Thoracic aorta (tissue), 2 donors: Measurements from ENCODE around the gene KCNA5. TPM values are rescaled to one million over a fixed set of nuclear protein-coding genes. Genes with fewer than 3 reads are reported as not detected.

Source experiments
- ATAC-seq: fragments of 150-250 bp; one replicate; pipeline ENCODE4 v1.8.0; 2017; ENCODE audit warnings: low read depth; ENCODE audit not compliant: insufficient number of reproducible peaks, low FRiP score
- DNase-seq: peaks from one replicate; pipeline ENCODE4 v3.0.0-alpha.2; 2020; ENCODE audit warnings: low spot score
- H3K27ac ChIP-seq, 2 donors: fragments of 200-600 bp; sonication (generic); 1 replicate in 1 of 2; 2 replicates in 1 of 2; pipeline ENCODE4 v1.5.1; 2016; ENCODE audit warnings: mild to moderate bottlenecking in 2 of 2, moderate library complexity in 2 of 2
- H3K27me3 ChIP-seq: fragments of 200-600 bp; sonication (generic); replicated peaks from 2 replicates; pipeline ENCODE4 v1.6.0; 2016; ENCODE audit warnings: mild to moderate bottlenecking; ENCODE audit not compliant: insufficient read depth
- H3K36me3 ChIP-seq: fragments of 200-600 bp; sonication (generic); one replicate; pipeline ENCODE4 v1.5.1; 2016
- H3K4me1 ChIP-seq, 2 donors: fragments of 200-600 bp; sonication (generic); 1 replicate in 1 of 2; 2 replicates in 1 of 2; pipeline versions ENCODE4 v1.5.1 to v1.6.0; 2016; ENCODE audit warnings: low read depth in 2 of 2, mild to moderate bottlenecking in 1 of 2; ENCODE audit not compliant: control insufficient read depth in 1 of 2
- H3K4me3 ChIP-seq: fragments of 200-600 bp; sonication (generic); 2 replicates; pipeline ENCODE4 v1.5.1; 2016; ENCODE audit warnings: mild to moderate bottlenecking
- H3K9me3 ChIP-seq: fragments of 200-600 bp; sonication (generic); 2 replicates; pipeline ENCODE4 v1.5.1; 2016
- total RNA-seq, 2 donors: library from RNA; depleted of rRNA; stranded (reverse); fragments of >200 nt; gene quantifications; one replicate each; pipeline versions ENCODE4 v1.1.0 to v1.2.3, GENCODE V29; 2016
- TF ChIP-seq, protein P1 (sequence below): fragments of 200-600 bp; sonication (generic); IDR thresholded peaks from one replicate; pipeline ENCODE4 v1.5.1; 2019; ENCODE audit warnings: antibody characterized with exemption

KCNA5 gene
- total RNA-seq, 2 donors from 2014 or later, result 58.8 to 91.7 TPM

DNA sequence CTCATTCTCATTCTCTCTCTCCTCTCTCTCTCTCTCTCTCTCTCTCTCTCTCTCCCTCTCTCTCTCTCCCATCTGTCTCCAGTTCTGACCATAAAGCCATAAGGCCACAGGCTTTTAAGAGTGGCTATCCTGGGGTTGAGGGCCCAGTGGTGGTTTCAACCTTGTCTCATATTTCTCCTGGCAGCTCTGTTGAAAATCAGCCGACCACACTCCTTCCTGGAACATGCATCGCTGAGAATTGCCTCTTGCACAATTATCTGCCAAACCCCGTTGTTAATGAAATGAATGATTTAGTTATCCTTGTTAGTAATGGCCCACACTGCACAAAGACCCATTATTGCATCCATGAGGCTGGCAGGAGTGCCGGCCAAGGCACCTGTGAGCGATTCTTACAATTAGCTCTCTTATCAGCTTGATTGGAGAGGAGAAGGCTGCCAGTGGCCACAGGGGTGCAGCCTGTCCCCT is 30.4 kb upstream of the KCNA5 start:
- peaks cover 0 to 5% of the 10 kb centered on the region in 2 donors for H3K4me1 ChIP-seq
- H3K36me3 ChIP-seq, result no peaks in the 10 kb centered on the region
- DNase-seq (no peak), ATAC-seq (no peak)
- H3K4me3 ChIP-seq, result no peak overlapping the region
- no peak overlapping the region for H3K27ac ChIP-seq
- no peaks in the 10 kb centered on the region for H3K9me3 ChIP-seq
- TF ChIP-seq, protein P1, sequence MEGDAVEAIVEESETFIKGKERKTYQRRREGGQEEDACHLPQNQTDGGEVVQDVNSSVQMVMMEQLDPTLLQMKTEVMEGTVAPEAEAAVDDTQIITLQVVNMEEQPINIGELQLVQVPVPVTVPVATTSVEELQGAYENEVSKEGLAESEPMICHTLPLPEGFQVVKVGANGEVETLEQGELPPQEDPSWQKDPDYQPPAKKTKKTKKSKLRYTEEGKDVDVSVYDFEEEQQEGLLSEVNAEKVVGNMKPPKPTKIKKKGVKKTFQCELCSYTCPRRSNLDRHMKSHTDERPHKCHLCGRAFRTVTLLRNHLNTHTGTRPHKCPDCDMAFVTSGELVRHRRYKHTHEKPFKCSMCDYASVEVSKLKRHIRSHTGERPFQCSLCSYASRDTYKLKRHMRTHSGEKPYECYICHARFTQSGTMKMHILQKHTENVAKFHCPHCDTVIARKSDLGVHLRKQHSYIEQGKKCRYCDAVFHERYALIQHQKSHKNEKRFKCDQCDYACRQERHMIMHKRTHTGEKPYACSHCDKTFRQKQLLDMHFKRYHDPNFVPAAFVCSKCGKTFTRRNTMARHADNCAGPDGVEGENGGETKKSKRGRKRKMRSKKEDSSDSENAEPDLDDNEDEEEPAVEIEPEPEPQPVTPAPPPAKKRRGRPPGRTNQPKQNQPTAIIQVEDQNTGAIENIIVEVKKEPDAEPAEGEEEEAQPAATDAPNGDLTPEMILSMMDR, result no peak
- no peaks in the 10 kb centered on the region for H3K27me3 ChIP-seq

DNA sequence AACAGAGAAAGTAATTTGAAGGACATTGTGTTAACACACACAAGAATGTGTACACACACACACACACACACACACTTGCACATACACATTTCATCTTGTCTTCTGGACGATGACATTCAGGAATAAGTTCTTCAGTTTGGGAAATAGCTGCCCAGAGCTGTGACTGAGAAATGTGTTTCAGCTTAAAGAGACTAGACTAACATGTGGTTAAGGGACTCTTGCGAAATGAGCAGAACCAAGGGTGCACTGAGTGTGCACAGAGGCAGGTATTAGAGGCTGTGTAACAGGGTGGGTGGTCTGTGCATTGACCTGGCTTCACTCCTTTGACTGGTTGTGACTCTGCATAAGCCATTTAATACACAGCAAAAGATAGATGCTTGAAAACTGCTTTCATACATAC is 29.4 kb upstream of the KCNA5 start:
- Histone ChIP-seq H3K4me3 (no peak overlapping the region), H3K4me1 (peaks cover 0 to 5% of the 10 kb centered on the region in 2 donors), H3K27me3 (no peaks in the 10 kb centered on the region), H3K36me3 (no peaks in the 10 kb centered on the region), H3K9me3 (no peaks in the 10 kb centered on the region), H3K27ac (no peak overlapping the region)
- DNase-seq, result no peak
- TF ChIP-seq, protein P1, result no peak
- ATAC-seq, result no peak

DNA sequence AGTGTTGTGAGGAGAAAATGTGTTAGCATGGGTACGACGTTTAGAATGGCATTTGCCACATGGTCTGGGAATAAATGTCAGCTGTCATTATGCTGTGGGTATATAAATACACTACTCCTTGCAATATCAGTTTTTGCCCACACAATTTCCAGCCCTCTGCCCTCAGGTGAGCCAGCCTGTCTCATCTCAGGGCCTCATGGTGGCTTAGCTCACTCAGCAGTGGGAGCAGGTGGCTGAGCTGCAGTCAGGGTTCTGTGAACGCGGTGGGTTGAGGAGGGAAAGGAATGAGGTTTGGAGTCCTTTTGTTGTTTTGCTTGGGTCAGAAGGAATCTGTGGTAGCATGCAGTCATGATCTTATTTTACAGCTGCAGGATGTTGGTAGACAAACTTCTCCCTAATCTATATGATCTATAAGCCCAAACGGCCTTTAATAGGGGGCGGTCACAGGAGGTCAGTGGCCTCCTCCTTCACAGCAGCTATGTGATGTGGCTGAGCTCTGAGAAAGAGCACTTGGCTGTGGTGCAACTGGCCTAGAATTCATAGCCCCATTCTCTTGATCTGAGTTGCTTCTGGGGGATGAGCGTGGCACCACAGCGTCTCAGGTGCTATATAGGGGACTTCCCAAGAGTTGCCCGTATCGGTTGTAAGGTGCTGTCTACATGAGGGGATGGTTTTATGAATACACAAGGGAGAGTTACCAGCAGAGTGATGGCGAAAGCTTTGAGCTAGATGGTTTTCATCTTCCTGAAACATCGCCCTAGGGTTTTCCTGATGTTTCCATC is 27.8 kb upstream of the KCNA5 start:
- H3K36me3 ChIP-seq, result no peaks in the 10 kb centered on the region
- H3K27me3 ChIP-seq, result no peaks in the 10 kb centered on the region
- no peak overlapping the region for H3K4me3 ChIP-seq
- DNase-seq, result no peak
- peaks cover 0 to 5% of the 10 kb centered on the region in 2 donors for H3K4me1 ChIP-seq
- H3K27ac ChIP-seq, result no peak overlapping the region
- TF ChIP-seq, protein P1, result no peak
- ATAC-seq, result no peak
- no peaks in the 10 kb centered on the region for H3K9me3 ChIP-seq

DNA sequence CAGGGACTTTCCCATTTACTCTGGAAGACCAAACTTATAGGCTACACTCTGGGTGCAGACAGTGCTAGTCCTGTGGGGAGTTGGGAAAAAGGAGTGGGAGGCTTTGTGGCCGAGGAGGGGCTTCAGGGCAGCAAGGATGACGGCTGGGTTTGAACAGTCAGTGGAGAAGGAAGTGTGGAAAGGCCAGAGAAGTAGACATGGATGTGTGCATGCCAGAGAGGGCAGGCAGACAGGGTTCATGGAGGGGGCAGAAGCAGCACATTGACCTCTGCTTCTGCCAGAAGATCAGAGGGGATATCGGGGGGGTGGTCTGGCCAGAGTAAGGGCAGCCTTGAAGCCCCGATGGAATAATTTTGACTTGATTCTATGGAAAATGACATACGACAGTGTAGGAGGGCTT is 27.2 kb upstream of the KCNA5 start:
- DNase-seq, result no peak
- no peaks in the 10 kb centered on the region for H3K27me3 ChIP-seq

DNA sequence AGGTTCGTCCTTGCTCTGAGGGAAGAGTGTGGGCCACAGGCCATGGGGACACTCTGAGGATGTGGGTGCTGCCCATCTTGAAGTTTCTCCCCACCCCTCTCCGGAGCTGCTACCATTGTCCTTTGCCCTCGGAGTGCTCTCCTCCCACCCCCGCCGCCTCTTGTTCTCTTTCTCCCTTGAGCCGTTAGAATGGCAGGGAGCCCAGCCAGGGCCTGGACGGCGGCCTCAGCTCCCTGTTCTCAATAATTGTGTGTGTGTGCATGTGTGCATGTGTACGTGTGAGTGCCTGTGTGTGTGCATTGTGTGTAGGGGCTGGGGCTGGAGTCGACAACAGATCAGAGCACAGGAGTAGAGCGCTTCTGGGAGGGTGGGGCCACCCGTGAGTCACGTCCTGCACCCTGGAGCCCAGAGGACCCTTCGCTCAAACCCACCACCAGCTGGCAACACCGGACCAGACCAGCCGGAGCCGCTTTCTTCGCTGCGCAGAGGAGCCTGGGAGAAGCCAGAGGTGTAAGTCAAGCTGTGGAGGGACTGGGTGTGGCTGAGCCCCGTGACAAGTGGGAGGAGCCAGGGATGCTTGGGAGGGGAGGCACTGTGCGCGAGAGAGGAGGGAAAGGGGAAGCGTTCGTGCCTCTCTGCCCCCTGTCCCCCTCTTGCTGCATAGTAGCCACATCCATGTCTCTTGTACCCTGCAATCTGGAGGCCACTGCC is 25.9 kb upstream of the KCNA5 start:
- no peaks in the 10 kb centered on the region for H3K9me3 ChIP-seq
- TF ChIP-seq, protein P1, result no peak
- peaks cover 0 to 7% of the 10 kb centered on the region in 2 donors for H3K4me1 ChIP-seq
- ATAC-seq (no peak), DNase-seq (no peak)
- H3K36me3 ChIP-seq, result no peaks in the 10 kb centered on the region
- H3K27ac ChIP-seq, result no peak overlapping the region
- H3K4me3 ChIP-seq, result no peak overlapping the region
- no peaks in the 10 kb centered on the region for H3K27me3 ChIP-seq

More for the DNA sequence above, 27.2 kb upstream of the KCNA5 start:
- Histone ChIP-seq H3K27ac (no peak overlapping the region), H3K4me1 (peaks cover 0 to 5% of the 10 kb centered on the region in 2 donors), H3K9me3 (no peaks in the 10 kb centered on the region), H3K4me3 (no peak overlapping the region), H3K36me3 (no peaks in the 10 kb centered on the region)
- TF ChIP-seq, protein P1, result no peak
- ATAC-seq, result no peak
